Thoracic aorta (tissue), 2 donors: ENCODE data around the gene POLR3B. TPM values are rescaled to one million over a fixed set of nuclear protein-coding genes. Genes with fewer than 3 reads are reported as not detected.

Experiments
- ATAC-seq: fragments of 150-250 bp; one replicate; pipeline ENCODE4 v1.8.0; 2017; ENCODE audit warnings: low read depth; ENCODE audit not compliant: insufficient number of reproducible peaks, low FRiP score
- DNase-seq: peaks from one replicate; pipeline ENCODE4 v3.0.0-alpha.2; 2020; ENCODE audit warnings: low spot score
- H3K27ac ChIP-seq, 2 donors: fragments of 200-600 bp; sonication (generic); 1 replicate in 1 of 2; 2 replicates in 1 of 2; pipeline ENCODE4 v1.5.1; 2016; ENCODE audit warnings: mild to moderate bottlenecking in 2 of 2, moderate library complexity in 2 of 2
- H3K27me3 ChIP-seq: fragments of 200-600 bp; sonication (generic); replicated peaks from 2 replicates; pipeline ENCODE4 v1.6.0; 2016; ENCODE audit warnings: mild to moderate bottlenecking; ENCODE audit not compliant: insufficient read depth
- H3K36me3 ChIP-seq: fragments of 200-600 bp; sonication (generic); one replicate; pipeline ENCODE4 v1.5.1; 2016
- H3K4me1 ChIP-seq, 2 donors: fragments of 200-600 bp; sonication (generic); 1 replicate in 1 of 2; 2 replicates in 1 of 2; pipeline versions ENCODE4 v1.5.1 to v1.6.0; 2016; ENCODE audit warnings: low read depth in 2 of 2, mild to moderate bottlenecking in 1 of 2; ENCODE audit not compliant: control insufficient read depth in 1 of 2
- H3K4me3 ChIP-seq: fragments of 200-600 bp; sonication (generic); 2 replicates; pipeline ENCODE4 v1.5.1; 2016; ENCODE audit warnings: mild to moderate bottlenecking
- H3K9me3 ChIP-seq: fragments of 200-600 bp; sonication (generic); 2 replicates; pipeline ENCODE4 v1.5.1; 2016
- CTCF ChIP-seq: fragments of 200-600 bp; sonication (generic); IDR thresholded peaks from one replicate; pipeline ENCODE4 v1.5.1; 2019; ENCODE audit warnings: antibody characterized with exemption
- total RNA-seq, 2 donors: library from RNA; depleted of rRNA; stranded (reverse); fragments of >200 nt; gene quantifications; one replicate each; pipeline versions ENCODE4 v1.1.0 to v1.2.3, GENCODE V29; 2016

The POLR3B gene
- total RNA-seq, 2 donors from 2014 or later: 7.7 to 7.8 TPM

DNA sequence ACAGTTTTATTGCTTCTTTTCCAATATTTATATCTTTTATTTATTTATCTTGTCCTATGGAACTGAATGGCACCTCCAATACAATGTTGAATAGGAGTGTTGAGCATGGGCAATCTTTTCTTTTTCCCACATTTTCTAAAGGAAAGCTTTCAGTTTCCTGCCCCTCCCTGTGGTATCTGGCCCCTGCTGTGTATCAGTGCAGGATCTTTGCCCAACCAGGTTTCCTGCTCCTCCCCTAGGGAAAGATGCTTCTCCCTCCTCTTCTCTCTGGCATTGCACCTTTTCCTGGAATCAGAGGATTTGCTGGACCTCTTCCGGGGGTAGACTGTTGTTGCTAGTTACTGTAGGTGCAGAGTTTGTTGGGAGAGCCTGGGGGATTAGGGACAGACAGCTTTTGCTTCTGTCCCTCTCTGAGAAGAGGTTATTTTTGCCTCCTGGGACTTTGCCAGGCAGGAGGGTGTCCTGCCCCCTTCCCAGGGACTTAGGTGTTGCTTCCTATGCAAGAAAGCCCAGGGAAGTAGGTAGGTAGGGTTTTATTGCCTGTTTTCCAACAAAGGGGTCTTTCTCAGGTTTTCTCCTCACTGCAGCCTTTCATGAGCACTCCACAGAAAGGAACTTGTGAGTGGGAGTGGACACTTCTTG, 67.6 kb downstream of the POLR3B start:
- no peak overlapping the region for H3K27ac ChIP-seq
- ATAC-seq (no peak), DNase-seq (no peak)
- no peaks in the 10 kb centered on the region for H3K9me3 ChIP-seq
- no peak overlapping the region for H3K4me3 ChIP-seq
- no peaks in the 10 kb centered on the region for H3K27me3 ChIP-seq
- H3K4me1 ChIP-seq: peaks cover 0 to 10% of the 10 kb centered on the region in 2 donors
- H3K36me3 ChIP-seq: no peaks in the 10 kb centered on the region
- TF ChIP-seq CTCF: no peak

DNA sequence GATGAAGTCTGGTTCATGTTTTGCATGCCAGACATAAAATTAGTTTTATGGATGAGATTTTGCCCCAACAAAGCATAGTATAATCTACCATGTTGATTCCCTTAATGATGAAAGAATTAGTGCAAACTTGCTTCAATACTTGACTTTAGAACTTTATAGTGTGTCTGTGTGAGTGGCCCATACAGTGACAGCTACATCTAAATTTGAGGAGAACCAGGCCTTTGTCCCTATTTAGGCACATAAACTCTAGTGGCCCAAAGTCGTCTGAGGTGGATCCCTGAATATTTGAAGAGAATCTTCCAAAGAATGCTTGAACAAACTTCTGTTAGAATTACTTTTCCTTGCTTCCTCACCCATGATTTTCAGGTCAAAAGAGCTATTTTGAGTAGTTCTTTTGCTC, 70.4 kb downstream of the POLR3B start:
- Histone ChIP-seq H3K27ac (no peak overlapping the region), H3K9me3 (no peaks in the 10 kb centered on the region)
- TF ChIP-seq CTCF: no peak

DNA sequence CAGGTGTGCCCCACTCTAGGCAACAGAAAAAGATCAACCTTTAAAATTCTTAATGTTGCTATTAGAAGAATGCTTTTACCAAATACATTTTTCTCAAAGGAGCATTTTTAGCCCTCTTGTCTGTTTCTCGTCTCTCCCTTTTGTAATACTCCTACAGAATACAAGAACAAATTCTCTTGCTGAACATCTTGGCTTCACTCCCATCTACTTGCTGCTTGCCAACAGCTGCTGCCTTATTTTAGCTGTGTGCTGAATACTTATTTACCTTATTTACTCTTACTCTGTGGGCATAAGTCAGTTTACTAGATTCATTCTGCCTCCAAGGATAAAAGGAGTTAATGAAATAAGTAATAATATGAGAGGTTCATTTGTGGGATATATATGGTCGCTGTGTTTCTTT, 70.8 kb downstream of the POLR3B start:
- Histone ChIP-seq H3K9me3 (no peaks in the 10 kb centered on the region), H3K27ac (no peak overlapping the region), H3K4me1 (peaks cover 0 to 10% of the 10 kb centered on the region in 2 donors), H3K4me3 (no peak overlapping the region), H3K27me3 (no peaks in the 10 kb centered on the region), H3K36me3 (no peaks in the 10 kb centered on the region)
- DNase-seq (no peak), ATAC-seq (no peak)
- no peak for TF ChIP-seq CTCF

More for the DNA sequence above, 70.4 kb downstream of the POLR3B start:
- DNase-seq (no peak), ATAC-seq (no peak)
- Histone ChIP-seq H3K27me3 (no peaks in the 10 kb centered on the region), H3K4me1 (peaks cover 0 to 10% of the 10 kb centered on the region in 2 donors), H3K36me3 (no peaks in the 10 kb centered on the region), H3K4me3 (no peak overlapping the region)

DNA sequence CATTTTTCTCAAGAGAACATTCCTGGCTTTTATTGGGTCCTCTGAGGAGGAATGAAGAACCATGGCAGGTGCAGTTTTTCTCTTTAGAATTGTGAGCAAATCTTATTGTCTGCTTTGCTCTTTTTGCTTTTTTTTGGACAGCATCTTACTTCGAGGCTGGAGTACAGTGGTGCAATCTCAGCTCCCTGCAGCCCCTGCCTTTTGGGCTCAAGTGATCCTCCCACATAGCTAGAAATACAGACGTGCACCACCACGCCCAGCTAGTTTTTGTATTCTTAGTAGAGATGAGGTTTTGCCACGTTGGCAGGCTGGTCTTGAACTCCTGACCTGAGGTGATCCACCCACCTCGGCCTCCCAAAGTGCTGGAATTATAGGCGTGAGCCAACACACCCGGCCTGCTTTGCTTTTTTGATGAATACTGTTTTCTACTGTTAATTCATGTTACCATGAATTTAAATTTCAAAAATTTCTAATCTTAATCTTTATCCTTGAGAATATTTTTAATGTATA, 71.5 kb downstream of the POLR3B start:
- Histone ChIP-seq H3K4me1 (peaks cover 0 to 10% of the 10 kb centered on the region in 2 donors), H3K9me3 (no peaks in the 10 kb centered on the region), H3K27ac (no peak overlapping the region), H3K36me3 (peaks cover 3% of the 10 kb centered on the region), H3K4me3 (no peak overlapping the region), H3K27me3 (no peaks in the 10 kb centered on the region)
- DNase-seq: no peak
- no peak for TF ChIP-seq CTCF
- ATAC-seq: no peak

DNA sequence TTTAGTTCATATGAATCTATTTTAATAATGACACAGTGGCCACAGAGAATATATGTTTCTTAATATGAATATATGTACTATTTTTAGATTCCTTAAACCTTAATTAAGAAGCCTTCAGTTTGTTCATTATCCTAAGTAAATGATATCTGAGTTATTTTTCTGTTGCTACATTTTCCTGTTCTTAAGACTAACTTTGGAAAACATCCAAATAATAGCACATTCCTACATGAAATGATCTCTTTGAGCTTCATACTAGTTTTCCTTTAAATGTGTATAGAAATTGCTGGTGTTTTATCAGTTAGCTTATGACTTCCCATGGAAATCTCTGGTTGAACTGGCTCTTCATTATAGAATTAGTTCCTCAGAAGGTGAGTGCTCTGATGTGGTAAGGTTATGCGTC, 72.1 kb downstream of the POLR3B start:
- Histone ChIP-seq H3K36me3 (peaks cover 5% of the 10 kb centered on the region), H3K27me3 (no peaks in the 10 kb centered on the region), H3K27ac (no peak overlapping the region), H3K4me3 (no peak overlapping the region), H3K9me3 (no peaks in the 10 kb centered on the region), H3K4me1 (peaks cover 0 to 10% of the 10 kb centered on the region in 2 donors)
- TF ChIP-seq CTCF: no peak
- ATAC-seq (no peak), DNase-seq (no peak)
